Pancreas (tissue), 10 donors: ENCODE results near the gene IL22. TPM values are rescaled to one million over a fixed set of nuclear protein-coding genes. Genes with fewer than 3 reads are reported as not detected.

Source experiments
- ATAC-seq, 4 donors: fragments of 200-7000 bp; cut with Tn5 transposase; one replicate each; pipeline versions ENCODE4 v1.8.0 to v1.9.1; 2020; ENCODE audit warnings: mild to moderate bottlenecking in 4 of 4, moderate library complexity in 4 of 4
- DNase-seq, 6 donors: peaks; one replicate each; pipeline ENCODE4 v3.0.0-alpha.2; 2020
- FAIRE-seq: peaks from 2 replicates; lab custom pipeline; 2012; peaks lifted over from hg19 to GRCh38; lab: Jason Lieb, UNC
- H3K27ac ChIP-seq, 4 donors: fragments of 200-600 bp; sonication (generic); 1 replicate in 3 of 4; 2 replicates in 1 of 4; pipeline versions ENCODE4 v1.5.0 to v1.8.0; 2020
- H3K27me3 ChIP-seq, 4 donors: fragments of 200-600 bp; one replicate each; pipeline ENCODE4 v1.8.0; 2021
- H3K36me3 ChIP-seq, 3 donors: fragments of 200-600 bp; sonication (generic) in 1 of 3; one replicate each; pipeline versions ENCODE4 v1.5.0 to v1.8.0; 2020 to 2021
- H3K4me1 ChIP-seq, 3 donors: fragments of 200-600 bp; one replicate each; pipeline ENCODE4 v1.8.0; 2021
- H3K4me3 ChIP-seq, 4 donors: fragments of 200-600 bp; sonication (generic) in 2 of 4; one replicate each; pipeline versions ENCODE4 v1.5.0 to v1.8.0; 2020 to 2021
- H3K9me3 ChIP-seq, 4 donors: fragments of 200-600 bp; one replicate each; pipeline ENCODE4 v1.8.0; 2021
- CTCF ChIP-seq, 4 donors: fragments of 200-600 bp; sonication (generic) in 3 of 4; IDR thresholded peaks; one replicate each; pipeline versions ENCODE4 v1.5.0 to v1.8.0; 2021; ENCODE audit warnings: antibody characterized with exemption in 4 of 4
- WGBS, 2 donors: extraction: QIAGEN DNeasy Blood & Tissue Kit; methylation state at CpG; one replicate each; pipeline ENCODE4 v1.1.7; 2013; 5-methylcytosine and 5-hydroxymethylcytosine counted together
- intact Hi-C, 3 donors: fragments of 100-400 bp; cut with DNase I; formaldehyde crosslinking; loops; one replicate each; pipeline versions ENCODE4 v1.11.1 to v1.14.2; 2022
- polyA plus RNA-seq, 2 donors: library from polyadenylated mRNA; stranded (reverse); fragments of 200-250 nt; gene quantifications; one replicate each; pipeline ENCODE4 v1.2.3, GENCODE V29; 2013
- total RNA-seq, 6 donors: library from RNA; stranded (reverse); fragmentation: NEBNext Ultra II Directional in 4 of 6; extraction: Animal tissue kit (Norgen Biotek cat#: 25700) in 4 of 6; gene quantifications; one replicate each; pipeline versions ENCODE4 v1.2.1 to v1.2.4, GENCODE V29; 2021 to 2023
- donor health status: healthy with polysubstance abuse.
- donor health status: DM: no; HTN: no; CAD: no; lungs with moderate emphysema.
- donor health status: DM: no; HTN: no; CAD: no.
- donor health status: control.
- donor health status: control.
- donor health status: Bipolar disorder and iron deficiency.
- donor health status: DM: yes; HTN: yes; CAD: no.
- donor health status: DM: no; HTN: no; CAD: no.
- donor health status: DM: no; HTN: no; CAD: no.
- donor health status: DM: yes; HTN: yes; CAD: no.

IL22 gene
- total and polyA plus RNA-seq, 8 donors, result not detected

GRCh38 chr12:68276402-68276930 is 23.1 kb upstream of the IL22 start:
- Histone ChIP-seq H3K27me3 (no peaks in the 10 kb centered on the region), H3K27ac (no peak overlapping the region), H3K36me3 (no peaks in the 10 kb centered on the region), H3K4me1 (no peaks in the 10 kb centered on the region), H3K4me3 (no peak overlapping the region), H3K9me3 (no peaks in the 10 kb centered on the region)
- ATAC-seq, result no peak
- no peak for TF ChIP-seq CTCF (IDR thresholded peaks at IDR 0.05)
- no peak for FAIRE-seq
- 89 to 90% methylated on average over 6 of the region's 6 CpGs for WGBS, 2 donors
- no peak for DNase-seq
- intact Hi-C loops, result no loop called here

- ATAC-seq (no peak), DNase-seq (no peak), FAIRE-seq (no peak)
- Histone ChIP-seq H3K4me3 (no peak overlapping the region), H3K36me3 (no peaks in the 10 kb centered on the region), H3K4me1 (no peaks in the 10 kb centered on the region), H3K27ac (no peak overlapping the region), H3K27me3 (no peaks in the 10 kb centered on the region), H3K9me3 (no peaks in the 10 kb centered on the region)
- intact Hi-C loops, result no loop called here
- TF ChIP-seq CTCF (IDR thresholded peaks at IDR 0.05), result no peak
These were observed 19.3 kb upstream of the IL22 start for GRCh38 chr12:68272732-68273131.

DNA sequence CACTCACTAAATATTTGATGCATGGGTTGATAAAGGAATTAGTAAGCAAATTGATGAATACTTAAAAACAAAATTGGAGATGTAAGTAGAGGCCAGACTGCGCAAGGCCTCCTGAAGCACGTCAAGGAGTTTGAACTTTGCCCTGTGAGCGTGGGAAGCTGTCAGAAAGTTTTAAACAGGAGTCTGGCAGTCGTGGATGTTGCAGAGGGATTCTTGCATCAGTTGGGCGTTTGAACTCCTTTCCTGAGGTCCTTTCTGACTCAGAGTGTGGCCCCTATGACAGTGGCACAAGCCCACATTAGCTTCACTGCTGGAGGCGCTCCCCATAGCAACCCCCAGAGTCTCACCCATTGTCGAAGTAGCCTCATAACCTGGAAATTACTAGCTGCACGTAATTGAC is 17.9 kb upstream of the IL22 start:
- no peaks in the 10 kb centered on the region for H3K4me1 ChIP-seq
- no peak overlapping the region for H3K27ac ChIP-seq
- H3K4me3 ChIP-seq, result no peak overlapping the region
- intact Hi-C loops, result no loop called here
- no peak for TF ChIP-seq CTCF (IDR thresholded peaks at IDR 0.05)
- no peaks in the 10 kb centered on the region for H3K36me3 ChIP-seq
- FAIRE-seq (no peak), ATAC-seq (no peak), DNase-seq (no peak)
- no peaks in the 10 kb centered on the region for H3K27me3 ChIP-seq
- 47 to 50% methylated on average over 8 of the region's 8 CpGs for WGBS, 2 donors
- no peaks in the 10 kb centered on the region for H3K9me3 ChIP-seq

DNA sequence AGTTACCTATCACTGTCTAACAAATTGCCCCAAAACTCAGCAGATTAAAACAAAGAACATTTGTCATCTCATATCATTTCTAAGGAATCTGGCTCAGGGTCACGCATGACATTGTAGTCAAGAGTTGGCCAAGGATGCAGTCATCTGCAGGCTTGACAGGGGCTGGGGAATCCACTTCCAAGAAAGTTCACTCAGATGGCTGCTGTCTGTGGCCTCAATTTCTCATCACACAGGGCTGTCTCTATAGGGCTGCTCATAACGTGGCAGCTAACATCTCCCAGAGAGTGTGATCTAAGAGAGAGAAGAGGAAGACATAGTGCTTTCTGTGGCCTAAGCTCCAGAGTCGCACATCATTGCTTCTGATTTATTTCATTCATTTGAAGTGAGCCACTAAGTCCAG is 17.0 kb upstream of the IL22 start:
- Histone ChIP-seq H3K4me1 (no peaks in the 10 kb centered on the region), H3K27ac (no peak overlapping the region), H3K9me3 (no peaks in the 10 kb centered on the region), H3K4me3 (no peak overlapping the region), H3K27me3 (no peaks in the 10 kb centered on the region), H3K36me3 (no peaks in the 10 kb centered on the region)
- 81 to 89% methylated on average over 3 of the region's 3 CpGs for WGBS, 2 donors
- no peak for DNase-seq
- no peak for FAIRE-seq
- no peak for ATAC-seq
- intact Hi-C loops, result no loop called here
- TF ChIP-seq CTCF (IDR thresholded peaks at IDR 0.05), result no peak

- ATAC-seq (no peak), FAIRE-seq (no peak), DNase-seq (no peak)
- Histone ChIP-seq H3K4me3 (no peak overlapping the region), H3K27me3 (no peaks in the 10 kb centered on the region), H3K27ac (no peak overlapping the region), H3K36me3 (no peaks in the 10 kb centered on the region), H3K9me3 (no peaks in the 10 kb centered on the region), H3K4me1 (no peaks in the 10 kb centered on the region)
- TF ChIP-seq CTCF (IDR thresholded peaks at IDR 0.05), result no peak
- intact Hi-C loops, result no loop called here
- whole genome bisulfite sequencing, 2 donors, result 90 to 91% methylated on average over 2 of the region's 2 CpGs
These were observed 16.4 kb upstream of the IL22 start for GRCh38 chr12:68269779-68270178.
